BE2C (cell line): ENCODE measurements around the gene ISY1.

ENCODE experiments used
- DNase-seq: peaks from one replicate; pipeline ENCODE4 v3.0.0-alpha.2; 2020
- H3K27me3 ChIP-seq: fragments of 250-450 bp; sonication (Bioruptor Pico); 2 replicates; pipeline ENCODE4 v1.5.1; 2020; ENCODE audit warnings: mild to moderate bottlenecking
- H3K36me3 ChIP-seq: fragments of 250-450 bp; sonication (Bioruptor Pico); 2 replicates; pipeline ENCODE4 v1.5.1; 2020; ENCODE audit warnings: mild to moderate bottlenecking
- H3K4me1 ChIP-seq: fragments of 250-450 bp; sonication (Bioruptor Pico); 2 replicates; pipeline ENCODE4 v1.5.1; 2020
- H3K4me3 ChIP-seq: 2 replicates; pipeline ENCODE4 v1.5.1; 2011; ENCODE audit warnings: low read depth, low read length
- H3K9me3 ChIP-seq: fragments of 250-450 bp; sonication (Bioruptor Pico); 2 replicates; pipeline ENCODE4 v1.5.1; 2020
- CTCF ChIP-seq: IDR thresholded peaks from 2 replicates; pipeline ENCODE4 v1.5.1; 2012; ENCODE audit warnings: mild to moderate bottlenecking, low read depth, low read length

The ISY1 gene

DNA sequence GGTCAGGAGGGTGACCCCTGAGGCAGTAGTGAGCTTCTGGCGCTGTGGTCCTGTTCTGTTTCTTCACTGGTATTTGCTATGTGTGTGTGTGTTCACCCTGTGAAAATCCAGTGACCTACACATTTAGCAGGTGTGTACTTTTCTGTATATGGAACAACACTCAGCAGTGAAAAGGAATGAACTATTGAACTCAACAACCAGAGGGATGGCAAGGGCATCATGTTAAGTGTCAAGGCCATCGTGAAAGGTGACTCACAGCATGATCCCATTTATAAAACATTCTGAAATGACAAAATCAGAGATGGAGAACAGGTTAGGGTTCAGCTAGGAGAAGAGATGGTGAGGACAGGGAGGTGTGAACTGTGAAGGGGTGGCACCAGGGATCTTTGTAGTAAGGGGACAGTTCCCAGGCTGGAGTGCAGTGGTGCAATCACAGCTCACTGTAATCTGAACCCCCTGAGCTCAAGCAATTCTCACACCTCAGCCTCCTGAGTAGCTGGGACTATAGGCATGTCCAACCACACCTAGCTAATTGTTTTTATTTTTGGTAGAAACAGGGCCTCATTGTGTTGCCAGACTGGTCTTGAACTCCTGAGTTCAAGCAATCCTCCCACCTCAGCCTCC lies 29.3 kb downstream of the ISY1 start:
- Histone ChIP-seq H3K4me1 (no peaks in the 10 kb centered on the region), H3K27me3 (no peaks in the 10 kb centered on the region), H3K9me3 (no peaks in the 10 kb centered on the region), H3K36me3 (peaks cover 46% of the 10 kb centered on the region), H3K4me3 (no peak overlapping the region)
- TF ChIP-seq CTCF: no peak
- DNase-seq: no peak

DNA sequence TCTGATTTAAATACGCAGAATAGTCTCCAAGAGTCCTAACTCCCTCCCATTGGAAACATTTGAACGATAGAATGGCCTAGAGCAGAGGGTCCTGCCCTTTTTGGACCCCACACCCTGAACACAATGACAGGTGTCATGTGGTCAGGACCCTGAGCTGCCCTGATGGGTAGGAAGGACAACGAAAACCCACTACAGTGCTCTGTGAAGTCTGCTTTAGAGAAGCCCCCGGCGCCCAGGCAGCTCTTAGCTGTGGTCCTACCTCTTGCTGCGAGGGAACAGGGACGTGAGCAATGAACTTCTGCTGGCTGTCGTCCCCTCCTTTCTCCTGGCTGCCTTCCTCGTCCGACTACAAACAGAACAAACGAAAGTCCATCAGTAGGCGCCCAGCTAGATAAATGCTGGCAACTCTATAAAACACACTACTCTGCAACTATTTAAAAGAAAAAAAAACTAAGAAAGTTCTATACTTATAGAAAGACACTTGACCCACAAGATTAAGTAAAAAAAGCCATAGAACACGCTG lies 30.5 kb downstream of the ISY1 start:
- no peak for DNase-seq
- TF ChIP-seq CTCF: no peak
- Histone ChIP-seq H3K9me3 (no peaks in the 10 kb centered on the region), H3K27me3 (no peaks in the 10 kb centered on the region), H3K36me3 (peaks cover 46% of the 10 kb centered on the region), H3K4me3 (no peak overlapping the region), H3K4me1 (no peaks in the 10 kb centered on the region)

GRCh38 chr3:129128357-129129155 lies 32.3 kb downstream of the ISY1 start:
- Histone ChIP-seq H3K4me3 (no peak overlapping the region), H3K4me1 (no peaks in the 10 kb centered on the region), H3K9me3 (no peaks in the 10 kb centered on the region), H3K36me3 (peaks cover 32% of the 10 kb centered on the region), H3K27me3 (no peaks in the 10 kb centered on the region)
- no peak for DNase-seq
- TF ChIP-seq CTCF: no peak

DNA sequence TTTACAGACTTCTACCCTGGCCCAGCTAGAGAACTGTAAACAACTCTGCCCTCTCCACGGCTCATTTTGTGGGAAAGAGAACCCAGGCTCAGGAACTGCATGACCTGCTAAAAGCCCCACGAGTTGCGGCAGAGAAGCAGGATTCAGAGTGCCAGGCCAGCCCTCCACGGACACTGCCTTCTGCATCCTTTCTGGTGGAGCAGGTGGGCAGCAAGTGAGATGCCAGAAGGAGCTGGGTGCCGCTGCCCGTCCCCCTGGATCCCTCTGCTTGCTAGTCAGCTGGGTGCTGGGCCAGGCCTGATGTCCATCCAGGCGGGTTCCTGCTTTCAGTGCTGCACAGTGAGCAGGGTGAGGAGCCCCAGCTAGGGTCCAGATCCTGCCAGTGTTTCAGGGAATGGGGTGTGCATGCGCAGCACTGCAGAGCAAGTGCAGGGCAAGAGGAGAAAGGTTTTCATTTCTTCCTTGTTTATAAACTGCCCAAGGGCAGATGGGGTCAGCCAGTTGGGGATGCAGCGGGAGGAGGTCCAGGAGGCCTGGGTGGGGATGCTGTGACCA lies 34.1 kb downstream of the ISY1 start:
- no peak for DNase-seq
- no peak overlapping the region for H3K4me3 ChIP-seq
- H3K9me3 ChIP-seq: no peaks in the 10 kb centered on the region
- H3K4me1 ChIP-seq: no peaks in the 10 kb centered on the region
- no peak for TF ChIP-seq CTCF
- H3K27me3 ChIP-seq: no peaks in the 10 kb centered on the region
- H3K36me3 ChIP-seq: peaks cover 20% of the 10 kb centered on the region

- no peaks in the 10 kb centered on the region for H3K9me3 ChIP-seq
- peaks cover 5% of the 10 kb centered on the region; the same call in 1 of the 2 replicates for H3K4me1 ChIP-seq
- no peak for DNase-seq
- H3K36me3 ChIP-seq: no peaks in the 10 kb centered on the region
- H3K27me3 ChIP-seq: no peaks in the 10 kb centered on the region
- no peak for TF ChIP-seq CTCF
- H3K4me3 ChIP-seq: no peak overlapping the region
Observed at GRCh38 chr3:129123314-129124060, 37.4 kb downstream of the ISY1 start.
